Hepatocyte (in vitro differentiated cells): Measurements from ENCODE around the gene TSPAN3. TPM values are rescaled to one million over a fixed set of nuclear protein-coding genes. Genes with fewer than 3 reads are reported as not detected.

Experiments
- DNase-seq: peaks from one replicate; pipeline ENCODE4 v3.0.0-alpha.2; 2016; ENCODE audit warnings: low spot score
- H2AFZ ChIP-seq: fragments of 200-600 bp; sonication (generic); 2 replicates; pipeline ENCODE4 v1.6.0; 2016; ENCODE audit warnings: antibody characterized with exemption, mild to moderate bottlenecking
- H3K27ac ChIP-seq: fragments of 200-600 bp; sonication (generic); 2 replicates; pipeline ENCODE4 v1.5.1; 2016; ENCODE audit warnings: mild to moderate bottlenecking
- H3K27me3 ChIP-seq: fragments of 200-600 bp; sonication (generic); 2 replicates; pipeline ENCODE4 v1.6.1; 2016
- H3K36me3 ChIP-seq: fragments of 200-600 bp; sonication (generic); replicated peaks from 2 replicates; pipeline ENCODE4 v1.5.1; 2016; ENCODE audit warnings: low read depth; ENCODE audit not compliant: insufficient read depth
- H3K4me1 ChIP-seq: fragments of 200-600 bp; sonication (generic); 2 replicates; pipeline ENCODE4 v1.5.1; 2016; ENCODE audit warnings: mild to moderate bottlenecking, moderate library complexity; ENCODE audit not compliant: insufficient read depth
- H3K4me2 ChIP-seq: fragments of 200-600 bp; sonication (generic); 2 replicates; pipeline ENCODE4 v1.6.0; 2016
- H3K4me3 ChIP-seq: fragments of 200-600 bp; sonication (generic); 2 replicates; pipeline ENCODE4 v1.5.1; 2016; ENCODE audit warnings: mild to moderate bottlenecking
- H3K79me2 ChIP-seq: fragments of 200-600 bp; sonication (generic); 2 replicates; pipeline ENCODE4 v1.6.0; 2017; ENCODE audit warnings: mild to moderate bottlenecking
- H3K9me2 ChIP-seq: fragments of 200-600 bp; sonication (generic); replicated peaks from 2 replicates; pipeline ENCODE4 v1.6.0; 2017; ENCODE audit warnings: mild to moderate bottlenecking; ENCODE audit not compliant: insufficient read depth
- H3K9me3 ChIP-seq: fragments of 200-600 bp; sonication (generic); 2 replicates; pipeline ENCODE4 v1.5.1; 2016; ENCODE audit warnings: low read depth, mild to moderate bottlenecking
- H4K20me1 ChIP-seq: fragments of 200-600 bp; sonication (generic); 2 replicates; pipeline ENCODE4 v1.6.0; 2016; ENCODE audit warnings: mild to moderate bottlenecking; ENCODE audit not compliant: insufficient read depth, poor library complexity, severe bottlenecking
- EZH2 ChIP-seq: fragments of 200-600 bp; sonication (generic); IDR thresholded peaks from 2 replicates; pipeline ENCODE4 v1.6.1; 2016; ENCODE audit warnings: antibody characterized with exemption, mild to moderate bottlenecking, borderline replicate concordance
- EZH2phosphoT487 ChIP-seq: fragments of 200-600 bp; sonication (generic); IDR thresholded peaks from one replicate; pipeline ENCODE4 v1.6.1; 2018; ENCODE audit warnings: antibody characterized with exemption, mild to moderate bottlenecking, low read depth, moderate library complexity; ENCODE audit not compliant: unreplicated experiment, severe bottlenecking
- WGBS: methylation state at CpG from one replicate; pipeline ENCODE4 v1.1.6; 2016; ENCODE audit warnings: low lambda C conversion rate; ENCODE audit errors: missing lambda C conversion rate; 5-methylcytosine and 5-hydroxymethylcytosine counted together
- polyA plus RNA-seq: library from polyadenylated mRNA; unstranded; fragments of >200 nt; fragmentation: Nextera tagmentation; extraction: Ambion mirVana; gene quantifications from 2 replicates; pipeline ENCODE4 v1.2.1, GENCODE V29; 2016
- total RNA-seq: library from RNA; depleted of rRNA; stranded (reverse); fragments of >200 nt; gene quantifications from 2 replicates; pipeline ENCODE4 v1.2.3, GENCODE V29; 2014
- TF ChIP-seq, protein P1 (sequence below): fragments of 200-600 bp; sonication (generic); IDR thresholded peaks from 2 replicates; pipeline ENCODE4 v1.5.1; 2016; ENCODE audit warnings: antibody characterized with exemption, mild to moderate bottlenecking; ENCODE audit not compliant: poor library complexity

The TSPAN3 gene
- total and polyA plus RNA-seq, 2 experiments from 2014 or later, result 514 to 540 TPM

DNA sequence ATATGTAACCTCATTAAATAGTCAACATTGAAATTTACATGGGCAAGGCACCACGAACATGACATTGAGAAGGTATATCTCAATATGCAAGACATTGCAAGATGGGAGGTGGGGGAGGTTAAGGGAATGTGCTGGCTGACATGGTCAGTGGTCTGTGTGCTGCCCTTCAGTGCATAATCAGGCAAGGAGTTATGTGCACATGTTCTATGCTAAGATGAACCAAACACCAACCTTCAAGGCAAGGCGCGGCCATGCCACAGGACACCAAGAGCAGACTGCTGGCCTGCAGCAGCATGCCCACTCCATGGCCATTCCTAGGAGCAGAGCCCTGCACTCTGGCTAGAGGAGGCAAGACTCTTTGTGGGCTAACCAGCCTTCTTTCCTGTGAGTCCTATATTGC lies 40.9 kb upstream of the TSPAN3 start:
- TF ChIP-seq EZH2, result no peak
- TF ChIP-seq, protein P1, sequence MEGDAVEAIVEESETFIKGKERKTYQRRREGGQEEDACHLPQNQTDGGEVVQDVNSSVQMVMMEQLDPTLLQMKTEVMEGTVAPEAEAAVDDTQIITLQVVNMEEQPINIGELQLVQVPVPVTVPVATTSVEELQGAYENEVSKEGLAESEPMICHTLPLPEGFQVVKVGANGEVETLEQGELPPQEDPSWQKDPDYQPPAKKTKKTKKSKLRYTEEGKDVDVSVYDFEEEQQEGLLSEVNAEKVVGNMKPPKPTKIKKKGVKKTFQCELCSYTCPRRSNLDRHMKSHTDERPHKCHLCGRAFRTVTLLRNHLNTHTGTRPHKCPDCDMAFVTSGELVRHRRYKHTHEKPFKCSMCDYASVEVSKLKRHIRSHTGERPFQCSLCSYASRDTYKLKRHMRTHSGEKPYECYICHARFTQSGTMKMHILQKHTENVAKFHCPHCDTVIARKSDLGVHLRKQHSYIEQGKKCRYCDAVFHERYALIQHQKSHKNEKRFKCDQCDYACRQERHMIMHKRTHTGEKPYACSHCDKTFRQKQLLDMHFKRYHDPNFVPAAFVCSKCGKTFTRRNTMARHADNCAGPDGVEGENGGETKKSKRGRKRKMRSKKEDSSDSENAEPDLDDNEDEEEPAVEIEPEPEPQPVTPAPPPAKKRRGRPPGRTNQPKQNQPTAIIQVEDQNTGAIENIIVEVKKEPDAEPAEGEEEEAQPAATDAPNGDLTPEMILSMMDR, result no peak
- TF ChIP-seq EZH2phosphoT487, result no peak
- no peaks in the 10 kb centered on the region for H3K9me2 ChIP-seq
- no peaks in the 10 kb centered on the region for H3K36me3 ChIP-seq
- H4K20me1 ChIP-seq, result no peaks in the 10 kb centered on the region
- H3K4me3 ChIP-seq, result no peak overlapping the region
- WGBS, result 97% methylated on average over 3 of the region's 3 CpGs
- no peaks in the 10 kb centered on the region for H3K27me3 ChIP-seq
- no peak overlapping the region for H2AFZ ChIP-seq
- no peak for DNase-seq
- no peaks in the 10 kb centered on the region for H3K79me2 ChIP-seq
- no peaks in the 10 kb centered on the region for H3K4me1 ChIP-seq
- no peaks in the 10 kb centered on the region for H3K9me3 ChIP-seq
- H3K27ac ChIP-seq, result no peak overlapping the region
- no peak overlapping the region for H3K4me2 ChIP-seq

DNA sequence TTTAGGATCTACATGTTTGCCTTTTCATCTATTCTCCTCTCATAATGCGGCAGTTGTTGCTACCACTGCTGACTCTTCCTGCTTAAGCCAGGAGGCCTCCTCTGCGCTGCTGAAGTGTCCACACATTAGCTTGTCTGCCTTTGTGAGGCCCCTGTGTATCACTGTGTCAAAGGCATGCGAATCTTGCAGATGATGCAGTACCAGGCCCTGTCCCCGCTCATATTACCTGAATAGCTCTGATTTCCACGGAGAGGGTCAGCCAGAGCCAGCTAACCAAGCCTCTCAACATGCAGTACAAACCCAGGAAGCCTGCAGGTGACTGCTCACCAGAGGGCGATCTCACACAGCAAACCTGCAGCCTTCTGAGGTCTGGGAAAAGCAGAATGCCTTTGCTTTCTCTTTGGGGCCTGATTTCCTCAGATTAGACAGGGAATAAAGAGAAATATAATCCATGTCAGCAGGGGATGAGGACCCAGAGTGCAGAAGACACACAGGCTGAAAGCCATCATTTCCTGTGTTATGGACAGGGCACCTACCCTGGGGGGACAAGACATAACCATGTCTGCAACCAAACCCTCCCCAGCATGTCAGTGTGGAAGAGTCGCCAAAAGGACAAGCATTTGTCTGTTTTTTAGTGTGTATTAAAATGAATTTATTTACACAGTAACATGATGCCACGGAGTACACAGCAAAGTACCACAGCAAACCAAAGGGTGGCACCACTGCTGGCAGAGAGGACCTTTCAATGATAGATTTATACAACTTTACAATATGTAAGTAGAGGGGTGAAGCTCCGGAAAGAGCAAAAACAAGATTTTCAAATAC lies 36.8 kb upstream of the TSPAN3 start:
- no peak overlapping the region for H2AFZ ChIP-seq
- H3K9me2 ChIP-seq, result no peaks in the 10 kb centered on the region
- H3K36me3 ChIP-seq, result no peaks in the 10 kb centered on the region
- no peak overlapping the region for H3K27ac ChIP-seq
- TF ChIP-seq EZH2phosphoT487, result no peak
- TF ChIP-seq, protein P1, result peak; percentile 75
- peak; percentile 75 for DNase-seq
- H3K4me1 ChIP-seq, result no peaks in the 10 kb centered on the region
- H3K79me2 ChIP-seq, result no peaks in the 10 kb centered on the region
- no peak overlapping the region for H3K4me3 ChIP-seq
- no peaks in the 10 kb centered on the region for H3K9me3 ChIP-seq
- no peaks in the 10 kb centered on the region for H3K27me3 ChIP-seq
- no peak overlapping the region for H3K4me2 ChIP-seq
- H4K20me1 ChIP-seq, result no peaks in the 10 kb centered on the region
- 44% methylated on average over 9 of the region's 9 CpGs for WGBS

DNA sequence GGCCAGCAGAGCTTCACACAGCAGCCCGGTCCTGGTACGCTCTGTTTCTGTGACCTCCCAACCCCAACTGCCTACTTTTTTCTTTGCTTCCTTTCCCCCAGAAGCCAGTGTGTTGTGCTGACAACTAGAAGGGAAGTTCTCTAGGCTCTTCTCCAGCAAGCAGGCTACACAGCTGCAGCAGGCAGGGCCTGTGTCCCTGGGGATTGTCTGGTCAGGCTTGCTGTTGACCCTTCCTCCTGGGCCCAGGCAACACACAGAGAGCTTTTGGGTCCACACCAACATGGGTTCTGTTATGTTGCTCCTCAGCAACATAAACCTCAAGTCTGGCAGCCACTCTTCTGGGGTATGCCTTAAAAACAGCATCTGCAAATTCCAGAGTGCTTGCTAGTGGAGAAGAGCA lies 36.2 kb upstream of the TSPAN3 start:
- H2AFZ ChIP-seq, result no peak overlapping the region
- no peaks in the 10 kb centered on the region for H3K27me3 ChIP-seq
- no peak for TF ChIP-seq EZH2phosphoT487
- TF ChIP-seq, protein P1, result no peak
- TF ChIP-seq EZH2, result no peak
- no peaks in the 10 kb centered on the region for H3K36me3 ChIP-seq
- no peak overlapping the region for H3K4me2 ChIP-seq
- DNase-seq, result no peak
- no peaks in the 10 kb centered on the region for H3K79me2 ChIP-seq
- no peak overlapping the region for H3K4me3 ChIP-seq
- H3K9me2 ChIP-seq, result no peaks in the 10 kb centered on the region
- H3K27ac ChIP-seq, result no peak overlapping the region
- H4K20me1 ChIP-seq, result no peaks in the 10 kb centered on the region
- 94% methylated on average over 2 of the region's 2 CpGs for WGBS
- H3K4me1 ChIP-seq, result no peaks in the 10 kb centered on the region
- H3K9me3 ChIP-seq, result no peaks in the 10 kb centered on the region
